Chondrocyte (in vitro differentiated cells): Measurements from ENCODE around the gene DAD1. TPM values are rescaled to one million over a fixed set of nuclear protein-coding genes. Genes with fewer than 3 reads are reported as not detected.

Experiments
- DNase-seq: peaks from one replicate; pipeline ENCODE4 v3.0.0; 2021; ENCODE audit warnings: mixed read lengths, low spot score
- H3K27ac Mint-ChIP-seq: one replicate; pipeline ENCODE4 v1.8.0; 2021; ENCODE audit warnings: mild to moderate bottlenecking, moderate library complexity, mixed read lengths; ENCODE audit not compliant: unreplicated experiment
- H3K27me3 Mint-ChIP-seq: 2 replicates; pipeline ENCODE4 v1.8.0; 2021; ENCODE audit warnings: low read depth, mixed read lengths
- H3K36me3 Mint-ChIP-seq: 2 replicates; pipeline ENCODE4 v1.8.0; 2021; ENCODE audit warnings: low read depth, mixed read lengths
- H3K4me1 Mint-ChIP-seq: 2 replicates; pipeline ENCODE4 v1.8.0; 2021; ENCODE audit warnings: low read depth, mild to moderate bottlenecking, mixed read lengths
- H3K4me3 Mint-ChIP-seq: one replicate; pipeline ENCODE4 v1.8.0; 2021; ENCODE audit warnings: mild to moderate bottlenecking, moderate library complexity, mixed read lengths; ENCODE audit not compliant: unreplicated experiment
- H3K9me3 Mint-ChIP-seq: 2 replicates; pipeline ENCODE4 v1.8.0; 2021; ENCODE audit warnings: low read depth, mixed read lengths
- CTCF ChIP-seq: fragments of 200-600 bp; sonication (generic); IDR thresholded peaks from 2 replicates; pipeline ENCODE4 v1.5.0; 2021; ENCODE audit warnings: antibody characterized with exemption, mild to moderate bottlenecking, moderate library complexity
- total RNA-seq: library from RNA; stranded (reverse); gene quantifications from 3 replicates; pipeline ENCODE4 v1.2.1, GENCODE V29; 2021

DAD1 gene
- total RNA-seq, 1 donor from 2014 or later: 248 TPM

GRCh38 chr14:22563987-22564386 is 25.0 kb downstream of the DAD1 start:
- DNase-seq: no peak
- peaks cover 22% of the 10 kb centered on the region for H3K36me3 Mint-ChIP-seq
- peaks cover 32% of the 10 kb centered on the region for H3K4me1 Mint-ChIP-seq
- no peak overlapping the region for H3K4me3 Mint-ChIP-seq
- H3K27ac Mint-ChIP-seq: peak overlapping the region; percentile 41
- no peak for TF ChIP-seq CTCF
- H3K27me3 Mint-ChIP-seq: no peaks in the 10 kb centered on the region
- H3K9me3 Mint-ChIP-seq: no peaks in the 10 kb centered on the region

GRCh38 chr14:22561661-22562579 is 27.1 kb downstream of the DAD1 start:
- Mint-ChIP-seq H3K4me3 (no peak overlapping the region), H3K36me3 (peaks cover 16% of the 10 kb centered on the region), H3K4me1 (peaks cover 32% of the 10 kb centered on the region), H3K9me3 (no peaks in the 10 kb centered on the region), H3K27ac (peak overlapping the region; percentile 36), H3K27me3 (no peaks in the 10 kb centered on the region)
- DNase-seq: no peak
- TF ChIP-seq CTCF: no peak

- Mint-ChIP-seq H3K27me3 (no peaks in the 10 kb centered on the region), H3K9me3 (no peaks in the 10 kb centered on the region), H3K36me3 (peaks cover 16% of the 10 kb centered on the region), H3K4me3 (no peak overlapping the region), H3K27ac (peak overlapping the region; percentile 36), H3K4me1 (peaks cover 36% of the 10 kb centered on the region)
- no peak for DNase-seq
- no peak for TF ChIP-seq CTCF
Measured at GRCh38 chr14:22561366-22561660, 27.7 kb downstream of the DAD1 start.

- Mint-ChIP-seq H3K36me3 (peaks cover 12% of the 10 kb centered on the region), H3K4me1 (peaks cover 41% of the 10 kb centered on the region), H3K27me3 (no peaks in the 10 kb centered on the region), H3K9me3 (no peaks in the 10 kb centered on the region), H3K4me3 (no peak overlapping the region), H3K27ac (no peak overlapping the region)
- no peak for TF ChIP-seq CTCF
- no peak for DNase-seq
Measured at GRCh38 chr14:22560662-22561365, 28.2 kb downstream of the DAD1 start.

GRCh38 chr14:22559041-22559440 is 30.0 kb downstream of the DAD1 start:
- no peak overlapping the region for H3K4me3 Mint-ChIP-seq
- H3K4me1 Mint-ChIP-seq: peaks cover 34% of the 10 kb centered on the region
- H3K9me3 Mint-ChIP-seq: no peaks in the 10 kb centered on the region
- H3K27me3 Mint-ChIP-seq: no peaks in the 10 kb centered on the region
- H3K27ac Mint-ChIP-seq: peak overlapping the region; percentile 42
- peaks cover 6% of the 10 kb centered on the region for H3K36me3 Mint-ChIP-seq
- no peak for TF ChIP-seq CTCF
- DNase-seq: no peak
